Left lobe of liver (tissue), 2 donors: ENCODE data around the gene MOB2. TPM values are rescaled to one million over a fixed set of nuclear protein-coding genes. Genes with fewer than 3 reads are reported as not detected.
"Not testable (repeated sequence)": the region's sequence is repeated elsewhere in the genome, so short reads cannot be mapped to it uniquely, and the experiment has no call there.

ENCODE experiments used
- ATAC-seq: fragments of 200-7000 bp; cut with Tn5 transposase; one replicate; pipeline ENCODE4 v1.9.1; 2020; ENCODE audit warnings: mild to moderate bottlenecking, moderate library complexity
- DNase-seq: peaks from one replicate; pipeline ENCODE4 v3.0.0-alpha.2; 2020; ENCODE audit warnings: low spot score
- total RNA-seq: library from RNA; stranded (reverse); gene quantifications from one replicate; pipeline ENCODE4 v1.2.1, GENCODE V29; 2021
- donor health status: DM: no; HTN: no; CAD: no; lungs with moderate emphysema.
- donor health status: DM: no; HTN: yes; CAD: no.

Gene MOB2
- total RNA-seq, 1 donor from 2014 or later = 12.6 TPM

- no peak for DNase-seq
- no peak for ATAC-seq
Observed at GRCh38 chr11:1446623-1447022, 40.0 kb downstream of the MOB2 start.

DNA sequence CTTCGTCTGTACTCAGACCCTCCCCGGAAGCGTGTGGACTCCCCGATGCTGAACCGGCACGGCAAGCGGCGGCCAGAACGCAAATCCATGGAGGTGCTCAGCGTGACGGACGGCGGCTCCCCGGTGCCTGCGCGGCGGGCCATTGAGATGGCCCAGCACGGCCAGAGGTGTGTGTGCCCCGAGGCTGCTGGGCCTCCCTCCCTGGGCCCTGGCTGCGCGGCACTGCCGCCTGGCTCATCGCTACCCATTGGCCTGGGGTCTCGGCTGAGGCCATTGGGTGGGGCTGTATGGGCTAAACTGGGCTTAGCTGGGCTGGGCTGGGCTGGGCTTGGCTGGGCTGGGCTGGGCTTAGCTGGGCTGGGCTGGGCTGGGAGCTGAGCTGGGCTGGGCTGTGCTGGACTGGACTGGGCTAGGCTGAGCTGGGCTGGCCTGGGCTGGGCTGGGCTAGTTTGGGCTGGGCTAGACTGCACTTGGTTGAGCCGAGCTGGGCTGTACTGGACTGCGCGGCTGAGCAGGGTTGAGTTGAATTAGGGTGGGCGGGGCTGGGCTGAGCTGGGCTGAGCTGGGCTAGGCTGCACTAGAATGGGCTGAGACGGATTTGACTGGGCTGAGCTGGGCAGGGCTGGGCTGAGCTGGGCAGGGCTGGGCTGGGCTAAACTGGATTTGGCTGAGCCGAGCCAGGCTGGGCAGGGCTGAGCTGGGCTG is 40.7 kb downstream of the MOB2 start:
- ATAC-seq (peak; percentile 33), DNase-seq (no peak)

DNA sequence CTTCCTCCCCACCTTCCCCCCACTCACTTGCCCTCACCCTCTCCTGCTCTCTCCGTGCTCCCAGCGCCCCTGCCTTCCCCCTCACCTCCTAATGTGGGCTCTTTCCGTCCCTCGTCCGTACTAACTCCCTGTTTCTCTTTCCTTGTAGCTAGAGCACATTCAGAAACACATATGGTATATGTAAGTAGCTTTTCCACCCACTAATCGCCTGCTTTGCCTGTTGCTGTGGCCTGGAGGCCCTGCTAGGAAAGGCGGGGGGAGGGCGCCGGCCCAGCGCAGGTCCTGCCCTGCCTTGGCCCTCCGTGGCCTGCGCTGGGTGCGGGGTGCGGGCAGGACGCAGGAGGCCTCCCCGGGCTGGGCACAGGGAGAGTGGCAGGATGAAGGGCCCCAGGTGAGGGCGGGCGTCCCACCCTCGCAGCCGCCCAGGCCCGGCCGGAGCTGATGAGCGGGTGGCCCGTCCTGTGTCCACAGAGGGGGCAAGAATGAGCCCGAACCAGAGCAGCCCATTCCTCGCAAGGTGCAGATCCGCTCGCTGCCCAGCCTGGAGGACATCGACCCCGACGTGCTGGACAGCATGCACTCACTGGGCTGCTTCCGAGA is 41.7 kb downstream of the MOB2 start:
- no peak for DNase-seq
- ATAC-seq = no peak

DNA sequence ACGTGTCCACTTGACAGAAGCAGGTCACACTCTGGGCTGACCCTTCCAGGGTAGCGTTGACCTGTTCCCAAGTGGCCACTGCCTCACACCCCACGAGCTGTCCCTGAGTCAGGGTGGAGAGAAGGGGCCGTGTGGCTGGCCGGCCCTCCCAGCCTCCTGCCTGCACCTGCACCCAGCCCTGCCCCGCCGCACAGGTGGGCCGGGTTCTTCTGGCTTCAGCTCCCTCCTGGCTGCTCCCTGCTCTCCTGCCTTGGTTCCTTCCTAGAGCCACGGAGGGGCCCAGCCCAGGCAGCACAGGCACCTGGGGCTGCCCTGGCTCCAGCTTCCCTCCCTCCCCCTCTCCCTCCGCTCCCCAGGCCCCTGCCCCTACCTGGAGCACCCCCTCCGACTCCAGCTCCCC is 42.3 kb downstream of the MOB2 start:
- no peak for ATAC-seq
- DNase-seq = no peak

- no peak for DNase-seq
- no peak for ATAC-seq
Observed at GRCh38 chr11:1443737-1444136, 42.8 kb downstream of the MOB2 start.

- DNase-seq = no peak
- ATAC-seq = no peak
Observed at GRCh38 chr11:1442807-1443366, 43.7 kb downstream of the MOB2 start.

GRCh38 chr11:1442163-1442562 is 44.4 kb downstream of the MOB2 start:
- DNase-seq = no peak

GRCh38 chr11:1440496-1440895 is 46.1 kb downstream of the MOB2 start:
- ATAC-seq = no peak
- DNase-seq = no peak

More at GRCh38 chr11:1442163-1442562, 44.4 kb downstream of the MOB2 start:
- peak; percentile 52 for ATAC-seq

DNA sequence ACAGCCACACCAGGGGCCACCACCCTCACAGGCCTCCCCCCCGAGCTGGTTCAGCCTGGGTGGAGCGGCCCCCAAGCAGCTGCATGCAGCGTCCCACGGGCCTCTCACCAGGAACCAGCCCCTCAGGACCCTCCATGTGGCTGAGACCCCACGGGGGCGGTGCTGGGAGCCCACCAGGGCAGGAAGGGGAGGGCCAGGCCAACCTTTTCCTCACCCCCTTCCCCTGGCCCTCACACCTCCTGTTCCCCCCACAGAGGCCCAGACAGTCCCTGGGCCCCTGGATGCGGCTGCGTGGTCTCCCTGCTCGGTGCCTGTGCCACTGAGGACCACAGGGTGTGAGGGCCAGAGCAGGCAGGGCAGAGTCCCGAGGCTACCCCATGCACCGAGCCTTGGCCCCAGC is 46.5 kb downstream of the MOB2 start:
- DNase-seq = no peak
- no peak for ATAC-seq

DNA sequence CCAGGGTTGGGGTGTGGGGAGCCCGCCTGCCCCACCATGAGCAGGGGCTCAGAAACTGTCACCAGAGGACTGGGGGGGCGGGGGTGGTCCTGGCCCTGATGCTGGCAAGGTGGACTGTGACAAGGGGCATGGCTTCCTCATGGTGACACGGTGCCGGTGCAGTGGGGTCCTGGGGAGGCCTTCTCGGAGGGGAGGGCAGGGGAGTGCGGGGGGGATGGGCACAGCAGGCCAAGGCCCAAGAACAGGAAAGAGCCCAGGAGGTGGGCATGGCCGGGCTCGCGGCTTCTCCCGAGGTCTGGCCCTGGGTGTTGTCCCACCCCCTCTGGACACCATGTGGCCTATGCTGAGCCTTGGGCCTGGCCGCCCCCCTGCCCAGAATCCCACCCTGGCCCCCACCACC is 47.2 kb downstream of the MOB2 start:
- DNase-seq = no peak
- ATAC-seq = no peak

- ATAC-seq (no peak), DNase-seq (no peak)
Observed at GRCh38 chr11:1438967-1439330, 47.6 kb downstream of the MOB2 start.

DNA sequence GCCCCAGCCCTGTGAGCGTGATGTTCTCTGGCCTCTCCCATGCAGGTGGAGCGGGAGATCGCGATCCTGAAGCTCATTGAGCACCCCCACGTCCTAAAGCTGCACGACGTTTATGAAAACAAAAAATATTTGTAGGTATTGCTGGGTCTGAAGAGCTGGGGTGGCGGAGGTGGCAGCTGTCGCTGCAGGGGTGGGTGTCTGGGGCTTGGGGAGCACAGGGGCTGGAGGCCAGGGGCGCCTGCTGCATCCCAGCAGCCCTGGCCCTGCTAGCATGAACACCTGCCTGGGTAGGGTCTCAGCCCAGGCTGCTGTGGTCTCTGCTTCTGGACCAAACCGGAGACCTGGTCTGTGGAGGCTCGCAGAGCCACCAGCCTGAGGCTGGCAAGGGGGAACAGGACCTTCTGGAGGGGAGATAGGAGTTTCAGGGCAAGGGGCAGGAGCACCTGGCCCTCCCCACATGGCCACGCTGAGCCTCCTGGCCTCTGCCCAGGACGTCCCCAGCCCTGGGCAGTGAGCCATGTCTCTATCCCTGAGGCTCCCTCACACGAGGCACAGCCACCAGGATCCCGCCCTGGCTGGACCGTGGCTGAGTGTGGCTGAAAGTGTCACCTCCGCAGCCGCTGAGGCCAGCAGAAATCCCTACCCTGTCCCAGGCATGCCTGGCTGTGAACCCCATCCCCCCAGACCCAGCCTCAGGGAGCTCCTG is 48.2 kb downstream of the MOB2 start:
- no peak for DNase-seq
- no peak for ATAC-seq

DNA sequence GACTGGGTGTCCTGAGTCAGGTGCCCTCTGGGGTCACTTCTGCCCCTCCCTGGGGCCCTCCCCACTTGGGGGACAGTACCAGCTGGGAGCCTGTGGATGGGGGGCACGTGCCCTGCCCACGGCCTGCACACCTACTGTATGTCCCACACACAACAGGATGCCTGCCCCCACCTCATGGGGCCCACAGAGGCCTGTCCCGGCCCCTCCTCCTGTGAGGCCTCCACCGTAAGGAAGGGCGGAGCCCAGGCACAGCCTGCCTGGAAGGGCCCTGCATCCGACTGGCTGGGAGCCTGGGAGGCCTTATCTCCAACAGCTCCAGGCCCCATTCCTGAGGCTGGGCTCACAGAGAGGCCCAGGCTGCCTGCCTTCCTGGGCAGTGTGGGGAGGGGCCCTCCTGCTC is 49.1 kb downstream of the MOB2 start:
- ATAC-seq (peak; percentile 45), DNase-seq (no peak)

- ATAC-seq (peak; percentile 9), DNase-seq (no peak)
Observed at GRCh38 chr11:1436468-1437039, 50.0 kb downstream of the MOB2 start.

DNA sequence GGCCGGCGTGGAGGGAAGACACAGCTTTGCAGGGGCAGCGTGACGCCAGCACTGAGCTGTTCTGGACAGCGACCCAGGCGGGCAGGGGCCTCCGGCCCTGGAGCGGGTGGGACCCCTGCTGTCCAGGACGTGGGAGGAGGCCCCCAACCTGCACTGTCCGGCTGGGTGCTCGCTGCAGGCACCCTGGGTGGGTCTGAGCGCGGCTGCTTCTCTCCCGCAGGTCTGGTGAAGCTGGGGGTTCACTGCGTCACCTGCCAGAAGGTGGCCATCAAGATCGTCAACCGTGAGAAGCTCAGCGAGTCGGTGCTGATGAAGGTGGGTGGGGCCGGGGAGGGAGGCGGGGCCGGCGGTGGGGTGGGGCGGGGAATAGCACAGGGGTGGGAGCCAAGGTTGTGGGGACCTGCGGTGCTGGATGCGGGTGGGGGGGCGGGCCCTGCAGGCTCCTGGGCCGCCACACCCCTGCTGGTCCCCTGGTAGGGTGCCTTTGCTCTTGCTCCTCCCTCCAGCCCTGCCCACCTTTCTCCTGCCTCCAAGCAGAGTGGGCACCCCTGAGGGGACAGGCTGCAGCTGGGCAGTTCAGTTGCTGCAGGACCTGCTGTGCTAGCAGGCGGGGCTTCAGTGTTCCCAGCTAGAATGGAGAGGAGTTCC is 50.6 kb downstream of the MOB2 start:
- DNase-seq = no peak
- ATAC-seq = no peak

GRCh38 chr11:1435479-1435819 is 51.1 kb downstream of the MOB2 start:
- not testable (repeated sequence) for ATAC-seq, DNase-seq

DNA sequence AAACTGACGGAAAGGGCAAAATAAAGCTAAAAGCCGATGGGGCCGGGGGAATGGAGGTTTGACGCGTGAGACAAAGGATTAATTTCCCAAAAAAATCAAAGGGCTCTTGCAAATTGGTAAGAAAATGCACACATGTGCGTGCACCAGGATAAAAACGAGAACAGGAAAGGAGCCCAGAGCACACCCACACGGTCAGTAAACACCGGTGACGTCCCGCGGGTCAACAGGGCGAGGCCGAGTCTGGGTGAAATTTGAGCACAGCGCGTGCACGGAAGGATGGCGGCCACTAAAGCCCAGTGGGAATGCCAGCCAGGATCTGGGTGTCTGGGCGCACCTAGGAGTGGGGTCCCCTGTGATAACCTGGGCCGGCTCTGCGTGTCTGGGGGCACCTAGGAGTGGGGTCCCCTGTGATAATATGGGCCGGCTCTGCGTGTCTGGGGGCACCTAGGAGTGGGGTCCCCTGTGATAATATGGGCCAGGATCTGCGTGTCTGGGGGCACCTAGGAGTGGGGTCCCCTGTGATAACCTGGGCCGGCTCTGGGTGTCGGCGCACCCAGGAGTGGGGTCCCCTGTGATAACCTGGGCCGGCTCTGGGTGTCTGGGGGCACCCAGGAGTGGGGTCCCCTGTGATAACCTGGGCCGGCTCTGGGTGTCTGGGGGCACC is 52.5 kb downstream of the MOB2 start:
- no peak for DNase-seq
- ATAC-seq = peak; percentile 42

DNA sequence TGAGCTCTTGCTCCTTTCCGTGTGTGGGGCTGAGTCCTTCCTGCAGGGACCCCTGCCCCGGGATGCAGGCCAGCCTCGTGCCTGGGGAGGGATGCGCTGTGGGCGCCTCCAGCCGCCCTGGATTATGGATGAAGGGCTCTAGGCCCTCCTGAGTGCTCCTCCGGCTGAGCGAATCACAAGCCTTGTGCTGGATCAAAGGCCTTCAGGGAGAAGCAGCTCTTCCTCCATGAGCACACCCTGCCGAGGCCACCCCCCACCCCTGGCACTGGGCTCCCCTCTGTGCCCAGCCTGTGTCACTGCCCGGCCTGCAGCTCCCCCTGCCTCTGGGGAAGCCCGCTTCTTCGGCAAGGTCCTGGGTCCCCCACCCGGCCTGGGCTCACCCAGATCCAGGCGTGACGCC is 53.0 kb downstream of the MOB2 start:
- DNase-seq = no peak

GRCh38 chr11:1428762-1429316 is 57.7 kb downstream of the MOB2 start:
- no peak for ATAC-seq

More for the DNA sequence above, 53.0 kb downstream of the MOB2 start:
- ATAC-seq = no peak

GRCh38 chr11:1425439-1425838 is 61.1 kb downstream of the MOB2 start:
- DNase-seq = no peak
- ATAC-seq = no peak

More at GRCh38 chr11:1428762-1429316, 57.7 kb downstream of the MOB2 start:
- DNase-seq = no peak
